Esophagus squamous epithelium (tissue), 5 donors: ENCODE measurements around the gene LARP6. TPM values are rescaled to one million over a fixed set of nuclear protein-coding genes. Genes with fewer than 3 reads are reported as not detected.

Experiments used
- DNase-seq: peaks from one replicate; lab custom pipeline; 2025; lab: John Stamatoyannopoulos, UW
- H3K27ac ChIP-seq, 4 donors: fragments of 200-600 bp; sonication (generic); one replicate each; pipeline ENCODE4 v1.5.1; 2016 to 2019; ENCODE audit warnings: mild to moderate bottlenecking in 1 of 4
- H3K27me3 ChIP-seq, 4 donors: fragments of 200-600 bp; sonication (generic); 1 replicate in 3 of 4; 2 replicates in 1 of 4; pipeline versions ENCODE4 v1.5.1 to v1.6.0; 2017 to 2021; ENCODE audit warnings: antibody characterized with exemption in 1 of 4
- H3K36me3 ChIP-seq, 3 donors: fragments of 200-600 bp; sonication (generic); one replicate each; pipeline ENCODE4 v1.5.1; 2016 to 2019
- H3K4me1 ChIP-seq, 3 donors: fragments of 200-600 bp; sonication (generic); one replicate each; pipeline ENCODE4 v1.5.1; 2017 to 2019
- H3K4me3 ChIP-seq, 4 donors: fragments of 200-600 bp; sonication (generic); 1 replicate in 3 of 4; 2 replicates in 1 of 4; pipeline ENCODE4 v1.5.1; 2016 to 2019; ENCODE audit warnings: mild to moderate bottlenecking in 2 of 4, moderate library complexity in 1 of 4
- H3K9me3 ChIP-seq, 3 donors: fragments of 200-600 bp; sonication (generic); one replicate each; pipeline ENCODE4 v1.5.1; 2016 to 2019
- POLR2A ChIP-seq, 4 donors: fragments of 450-650 bp; IDR thresholded peaks; one replicate each; pipeline ENCODE4 v1.6.1; 2017; ENCODE audit warnings: antibody characterized with exemption in 4 of 4, mild to moderate bottlenecking in 4 of 4, moderate library complexity in 3 of 4
- WGBS, 2 donors: methylation state at CpG; one replicate each; pipeline ENCODE4 v1.1.5; 2018; 5-methylcytosine and 5-hydroxymethylcytosine counted together
- intact Hi-C: fragments of 100-400 bp; cut with DNase I; formaldehyde crosslinking; loops from one replicate; pipeline ENCODE4 v1.15.0; 2022
- total RNA-seq, 4 donors: library from RNA; depleted of rRNA; stranded (reverse); fragments of >200 nt; gene quantifications; one replicate each; pipeline ENCODE4 v1.1.0, GENCODE V29; 2016
- TF ChIP-seq, protein P1 (sequence below), 6 experiments: fragments of 450-650 bp in 4 of 6; fragments of 200-600 bp in 2 of 6; sonication (generic) in 2 of 6; IDR thresholded peaks; one replicate each; pipeline ENCODE4 v1.5.1; 2016 to 2019; ENCODE audit warnings: antibody characterized with exemption in 6 of 6, mild to moderate bottlenecking in 4 of 6, moderate library complexity in 4 of 6
- donor health status: DM: yes; HTN: yes; CAD: no.

LARP6 gene
- total RNA-seq, 4 donors from 2014 or later = 0.30 to 18.7 (median 2.8) TPM

DNA sequence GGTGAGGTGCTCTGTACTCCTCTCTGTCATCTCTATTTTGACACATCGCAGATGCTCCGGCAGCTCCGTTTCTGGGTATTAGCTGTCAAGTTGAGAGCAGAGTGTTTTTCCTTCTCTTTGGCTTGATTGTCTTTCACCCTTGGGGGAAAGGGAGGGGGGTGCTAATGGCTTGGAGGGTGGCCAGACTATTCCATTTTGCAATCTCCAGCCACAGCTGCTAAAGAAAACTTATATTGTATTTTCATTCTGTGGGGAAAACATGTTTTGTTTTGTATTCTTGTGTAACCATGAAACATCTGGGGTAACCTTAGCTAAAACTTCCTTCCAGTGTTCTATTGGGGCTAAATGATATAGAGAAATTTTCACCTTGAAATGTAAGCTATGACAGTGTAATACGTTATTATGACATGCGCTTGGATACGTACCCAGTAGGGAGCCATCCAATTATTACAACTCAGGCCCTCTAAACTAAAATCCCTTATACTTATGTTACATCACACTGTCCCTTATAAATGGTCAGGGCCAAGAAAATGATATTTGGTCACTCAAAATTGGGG lies 14.0 kb upstream of the LARP6 start:
- H3K27me3 ChIP-seq = no peaks in the 10 kb centered on the region
- DNase-seq = no peak
- 56 to 69% methylated on average over 6 of the region's 6 CpGs for WGBS, 2 donors
- no peak overlapping the region for H3K4me3 ChIP-seq
- TF ChIP-seq POLR2A (IDR thresholded peaks at IDR 0.05) = no peak
- TF ChIP-seq, protein P1, sequence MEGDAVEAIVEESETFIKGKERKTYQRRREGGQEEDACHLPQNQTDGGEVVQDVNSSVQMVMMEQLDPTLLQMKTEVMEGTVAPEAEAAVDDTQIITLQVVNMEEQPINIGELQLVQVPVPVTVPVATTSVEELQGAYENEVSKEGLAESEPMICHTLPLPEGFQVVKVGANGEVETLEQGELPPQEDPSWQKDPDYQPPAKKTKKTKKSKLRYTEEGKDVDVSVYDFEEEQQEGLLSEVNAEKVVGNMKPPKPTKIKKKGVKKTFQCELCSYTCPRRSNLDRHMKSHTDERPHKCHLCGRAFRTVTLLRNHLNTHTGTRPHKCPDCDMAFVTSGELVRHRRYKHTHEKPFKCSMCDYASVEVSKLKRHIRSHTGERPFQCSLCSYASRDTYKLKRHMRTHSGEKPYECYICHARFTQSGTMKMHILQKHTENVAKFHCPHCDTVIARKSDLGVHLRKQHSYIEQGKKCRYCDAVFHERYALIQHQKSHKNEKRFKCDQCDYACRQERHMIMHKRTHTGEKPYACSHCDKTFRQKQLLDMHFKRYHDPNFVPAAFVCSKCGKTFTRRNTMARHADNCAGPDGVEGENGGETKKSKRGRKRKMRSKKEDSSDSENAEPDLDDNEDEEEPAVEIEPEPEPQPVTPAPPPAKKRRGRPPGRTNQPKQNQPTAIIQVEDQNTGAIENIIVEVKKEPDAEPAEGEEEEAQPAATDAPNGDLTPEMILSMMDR (IDR thresholded peaks at IDR 0.05) = no peak
- intact Hi-C loops = no loop called here
- no peaks in the 10 kb centered on the region for H3K36me3 ChIP-seq
- H3K27ac ChIP-seq = peak overlapping the region; percentile 8 to 81 (median 68)
- no peaks in the 10 kb centered on the region for H3K9me3 ChIP-seq
- peaks cover 0 to 32% (median 0%) of the 10 kb centered on the region in 3 donors for H3K4me1 ChIP-seq

DNA sequence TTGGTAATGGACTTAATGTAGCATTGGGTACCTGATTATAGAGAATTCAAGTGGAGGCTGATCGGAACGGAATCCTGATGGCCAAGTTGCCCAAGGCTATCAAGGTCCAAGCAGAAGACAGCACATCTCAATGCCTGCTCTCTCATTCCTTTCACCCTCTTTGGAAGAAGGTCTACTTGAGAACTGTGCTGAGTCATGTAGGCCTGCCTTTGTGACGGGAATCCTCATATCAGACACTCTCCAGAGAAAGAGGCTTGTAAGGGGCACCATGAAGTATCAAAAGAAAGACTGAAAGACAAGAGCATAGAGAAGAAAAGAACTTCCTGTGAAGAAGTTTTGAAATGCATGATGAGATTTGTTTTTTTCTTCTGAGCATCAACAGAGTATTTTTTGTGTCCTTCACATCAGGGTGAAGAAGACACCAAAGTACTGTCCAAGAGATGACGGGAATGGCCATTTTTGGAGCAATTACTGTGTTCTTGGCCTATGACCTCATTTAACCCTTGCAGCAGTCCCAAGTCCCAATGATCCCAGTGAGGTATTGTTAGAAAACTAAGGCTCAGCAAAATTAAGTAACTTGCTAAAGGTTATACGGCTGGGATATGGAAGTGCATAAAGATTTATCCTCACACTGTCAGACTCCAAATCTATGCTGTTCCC lies 13.2 kb upstream of the LARP6 start:
- WGBS, 2 donors = 82 to 89% methylated on average over 5 of the region's 5 CpGs
- H3K36me3 ChIP-seq = no peaks in the 10 kb centered on the region
- no peaks in the 10 kb centered on the region for H3K9me3 ChIP-seq
- TF ChIP-seq POLR2A (IDR thresholded peaks at IDR 0.05) = no peak
- TF ChIP-seq, protein P1 (IDR thresholded peaks at IDR 0.05) = no peak
- H3K27me3 ChIP-seq = no peaks in the 10 kb centered on the region
- peak overlapping the region in 3 of 4 donors; percentile 42 to 81 (median 73) for H3K27ac ChIP-seq
- intact Hi-C loops = no loop called here
- no peak overlapping the region for H3K4me3 ChIP-seq
- peaks cover 0 to 32% (median 0%) of the 10 kb centered on the region in 3 donors for H3K4me1 ChIP-seq
- DNase-seq = no peak

DNA sequence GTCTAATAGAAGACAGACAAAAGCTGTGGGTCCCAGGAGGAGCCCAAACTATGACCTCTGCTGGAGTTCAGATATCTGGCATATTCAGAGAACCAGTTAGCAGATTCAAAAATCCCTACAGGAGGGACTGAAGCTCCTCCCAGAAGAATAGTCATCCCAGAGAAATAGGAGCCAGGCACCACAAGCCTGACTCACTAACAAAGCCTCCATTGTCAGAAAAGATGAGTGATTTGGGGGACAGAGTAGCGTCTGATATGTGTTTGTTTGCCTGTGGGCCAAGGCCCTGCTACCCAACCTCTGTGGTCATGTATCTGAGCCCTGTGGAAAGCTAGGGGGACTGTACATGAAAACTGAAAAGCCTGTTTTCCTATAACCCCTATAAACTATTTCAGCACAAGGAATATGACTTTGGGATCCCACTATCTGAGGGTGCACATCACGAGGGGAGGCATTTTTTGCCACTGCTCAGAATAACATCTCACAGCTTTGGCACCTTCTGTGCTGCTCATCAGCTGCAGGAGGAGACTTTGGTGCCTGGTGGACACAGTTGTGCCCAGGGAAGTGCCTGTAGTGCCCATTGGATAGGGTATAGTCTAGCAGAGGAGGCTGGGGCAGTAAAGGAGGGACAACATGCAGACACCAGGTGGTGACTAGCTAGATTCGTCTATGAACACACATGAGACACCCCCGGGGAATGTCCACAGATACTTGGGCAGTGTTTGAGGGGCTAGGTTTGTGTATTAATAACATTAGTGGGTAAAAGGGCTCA lies 9.7 kb upstream of the LARP6 start:
- 40 to 41% methylated on average over 3 to 4 of the region's 4 CpGs for WGBS, 2 donors
- TF ChIP-seq, protein P1 (IDR thresholded peaks at IDR 0.05) = no peak
- no peak for TF ChIP-seq POLR2A (IDR thresholded peaks at IDR 0.05)
- Histone ChIP-seq H3K36me3 (no peaks in the 10 kb centered on the region), H3K4me3 (no peak overlapping the region), H3K9me3 (no peaks in the 10 kb centered on the region), H3K4me1 (peaks cover 0 to 18% (median 0%) of the 10 kb centered on the region in 3 donors), H3K27ac (peak overlapping the region in 2 of 4 donors; percentile 34 to 39), H3K27me3 (peaks cover 0 to 3% (median 0%) of the 10 kb centered on the region in 4 donors)
- DNase-seq = no peak
- intact Hi-C loops = no loop called here

DNA sequence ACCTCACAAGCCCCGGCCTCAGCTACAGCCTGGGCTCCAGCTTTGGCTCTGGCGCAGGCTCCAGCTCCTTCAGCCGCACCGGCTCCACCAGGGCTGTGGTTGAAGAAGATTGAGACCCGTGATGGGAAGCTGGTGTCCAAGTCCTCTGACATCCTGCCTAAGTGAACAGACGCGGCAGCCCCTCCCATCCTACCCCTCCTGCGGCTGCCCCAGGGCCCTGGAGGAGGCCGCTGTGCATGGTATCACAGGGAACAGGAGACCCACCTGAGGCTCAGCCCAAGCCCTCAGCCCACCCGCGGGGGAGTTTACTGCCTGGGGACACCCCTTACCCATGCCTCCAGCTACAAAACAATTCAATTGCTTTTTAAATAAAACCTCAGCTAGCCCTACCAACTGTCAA lies 6.0 kb upstream of the LARP6 start:
- 92% methylated on average over 2 of the region's 11 CpGs; no CpG with 5 or more reads in 1 of the 2 donors for WGBS, 2 donors
- DNase-seq = no peak
- intact Hi-C loops = no loop called here

More for the DNA sequence above, 6.0 kb upstream of the LARP6 start:
- no peaks in the 10 kb centered on the region for H3K9me3 ChIP-seq
- TF ChIP-seq, protein P1 (IDR thresholded peaks at IDR 0.05) = no peak
- no peak for TF ChIP-seq POLR2A (IDR thresholded peaks at IDR 0.05)
- H3K4me3 ChIP-seq = no peak overlapping the region
- no peak overlapping the region for H3K27ac ChIP-seq
- H3K27me3 ChIP-seq = peaks cover 0 to 8% (median 1%) of the 10 kb centered on the region in 4 donors
- no peaks in the 10 kb centered on the region for H3K36me3 ChIP-seq
- H3K4me1 ChIP-seq = peaks cover 0 to 21% (median 14%) of the 10 kb centered on the region in 3 donors
